ENCODE data around the gene EIF5. TPM values are rescaled to one million over a fixed set of nuclear protein-coding genes. Genes with fewer than 3 reads are reported as not detected.
A peak's percentile ranks its signal among the peaks of the same experiment; 100 is the strongest.

EIF5 gene
- total RNA-seq, 2 experiments from 2014 or later = 237 to 292 TPM

GRCh38 chr14:103332143-103332919 is 1.7 kb upstream of the EIF5 start:
- Histone ChIP-seq H3K36me3 (ENCODE audit: insufficient read depth, low read length) (peaks cover 26% of the 10 kb centered on the region), H3K4me1 (ENCODE audit: insufficient read depth, low read length, poor library complexity, severe bottlenecking) (peaks cover 43% of the 10 kb centered on the region), H4K20me1 (ENCODE audit: insufficient read depth, low read length) (peaks cover 19% of the 10 kb centered on the region), H3K9me2 (ENCODE audit: insufficient read depth, low read length) (no peaks in the 10 kb centered on the region), H3K9me3 (ENCODE audit: low read length) (no peaks in the 10 kb centered on the region), H3K27ac (ENCODE audit: low read depth, low read length, poor library complexity, severe bottlenecking) (peak overlapping the region; percentile 18), H2AFZ (ENCODE audit: low read length) (no peak overlapping the region), H3K4me3 (ENCODE audit: low read depth, low read length, poor library complexity, severe bottlenecking) (peak overlapping the region; percentile 10), H3K79me2 (ENCODE audit: insufficient read depth, low read depth, low read length) (peaks cover 38% of the 10 kb centered on the region), H3K4me2 (ENCODE audit: low read length) (peak overlapping the region; percentile 98)
- TF ChIP-seq EZH2phosphoT487 (IDR thresholded peaks at IDR 0.05; ENCODE audit: borderline replicate concordance, low read depth, low read length) (no peak), CTCF (conservative IDR thresholded peaks at IDR 0.05; ENCODE audit: low read length) (no peak)
- intact Hi-C loops (cut with micrococcal nuclease; ENCODE audit: unreplicated experiment) = no loop called here
- ChIA-PET CTCF (ENCODE audit: unreplicated experiment) (no interaction called here), POLR2A (interaction anchor here (0.6 to 1.1 kb wide), 3 partner anchors 60 to 747 kb away, joined by 3 to 8 read pairs (median 7); no protein-coding TSS in a partner anchor)
- peak; percentile 24 for DNase-seq (ENCODE audit: low spot score)
- BruUV-seq (replicated peaks) = no TSS peak

- CTCF ChIA-PET (ENCODE audit: unreplicated experiment) = no interaction called here
- Histone ChIP-seq H3K4me3 (ENCODE audit: low read depth, low read length, poor library complexity, severe bottlenecking) (peak overlapping the region; percentile 99), H3K9me2 (ENCODE audit: insufficient read depth, low read length) (no peaks in the 10 kb centered on the region), H3K79me2 (ENCODE audit: insufficient read depth, low read depth, low read length) (peaks cover 48% of the 10 kb centered on the region), H3K4me2 (ENCODE audit: low read length) (peak overlapping the region; percentile 94), H3K36me3 (ENCODE audit: insufficient read depth, low read length) (peaks cover 52% of the 10 kb centered on the region), H3K9me3 (ENCODE audit: low read length) (no peaks in the 10 kb centered on the region), H3K27ac (ENCODE audit: low read depth, low read length, poor library complexity, severe bottlenecking) (peak overlapping the region; percentile 83), H4K20me1 (ENCODE audit: insufficient read depth, low read length) (peaks cover 33% of the 10 kb centered on the region), H2AFZ (ENCODE audit: low read length) (no peak overlapping the region), H3K4me1 (ENCODE audit: insufficient read depth, low read length, poor library complexity, severe bottlenecking) (peaks cover 40% of the 10 kb centered on the region)
- no peak for TF ChIP-seq EZH2phosphoT487 (IDR thresholded peaks at IDR 0.05; ENCODE audit: borderline replicate concordance, low read depth, low read length)
- TF ChIP-seq CTCF (conservative IDR thresholded peaks at IDR 0.05; ENCODE audit: low read length) = no peak
- DNase-seq (ENCODE audit: low spot score) = peak; percentile 77
- BruUV-seq (replicated peaks) = no TSS peak
- POLR2A ChIA-PET = interaction anchor here (1.2 to 1.5 kb wide), 3 partner anchors 10 to 81 kb away, joined by 3 to 5 read pairs (median 4); partner anchors contain the start of gene MARK3
- intact Hi-C loops (cut with micrococcal nuclease; ENCODE audit: unreplicated experiment) = loop anchor here (1.0 kb wide), 1 partner anchor 50 kb away; the partner anchor contains the start of gene MARK3
These were observed 896 bp downstream of the EIF5 start for GRCh38 chr14:103334644-103335622.

Data from OCI-LY7 (cell line).